ENCODE data around the gene TEX22. TPM values are rescaled to one million over a fixed set of nuclear protein-coding genes. Genes with fewer than 3 reads are reported as not detected.

TEX22 gene
- polyA plus RNA-seq, 1 experiment = 0.17 TPM

DNA sequence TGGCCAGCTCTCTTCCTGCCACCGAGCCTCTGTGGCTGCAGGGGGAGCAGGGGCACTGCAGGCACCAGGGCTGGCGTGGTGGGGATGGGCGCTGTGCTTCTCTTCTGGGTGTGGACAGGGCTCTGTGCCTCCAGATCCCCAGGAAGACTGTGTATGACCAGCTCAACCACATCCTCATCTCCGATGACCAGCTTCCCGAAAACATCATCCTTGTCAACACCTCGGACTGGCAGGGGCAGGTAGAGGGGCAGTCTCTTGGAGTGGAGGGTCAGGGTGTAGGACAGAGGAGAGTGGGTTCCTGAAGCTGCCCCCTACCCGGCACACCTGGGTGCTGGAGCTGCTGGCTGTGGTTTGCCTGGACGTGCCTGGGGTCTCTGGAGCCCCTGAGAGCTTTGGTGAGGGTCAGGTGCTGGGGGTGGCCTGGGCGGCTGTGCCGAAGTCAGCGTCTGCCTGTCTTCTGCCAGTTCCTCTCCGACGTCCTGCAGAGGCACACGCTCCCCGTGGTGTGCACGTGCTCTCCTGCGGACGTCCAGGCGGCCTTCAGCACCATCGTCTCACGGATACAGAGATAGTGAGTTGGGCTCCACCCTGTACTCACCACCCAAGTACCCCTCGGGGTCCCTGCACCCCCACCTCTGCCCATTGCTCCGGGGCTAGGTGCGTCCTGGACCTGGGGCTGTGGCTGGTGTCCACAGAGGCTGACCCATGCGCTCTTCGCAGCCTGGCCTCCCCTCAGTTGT is 15.8 kb upstream of the TEX22 start:
- Histone ChIP-seq H3K27me3 (ENCODE audit: control insufficient read depth, insufficient read depth, low read length) (no peaks in the 10 kb centered on the region), H3K36me3 (ENCODE audit: control insufficient read depth, insufficient read depth, low read length) (peaks cover 19% of the 10 kb centered on the region), H3K4me3 (ENCODE audit: low read depth, low read length) (no peak overlapping the region)
- no peak for DNase-seq (ENCODE audit: low read depth)
- POLR2A ChIA-PET = no interaction called here
- TF ChIP-seq, protein P1, sequence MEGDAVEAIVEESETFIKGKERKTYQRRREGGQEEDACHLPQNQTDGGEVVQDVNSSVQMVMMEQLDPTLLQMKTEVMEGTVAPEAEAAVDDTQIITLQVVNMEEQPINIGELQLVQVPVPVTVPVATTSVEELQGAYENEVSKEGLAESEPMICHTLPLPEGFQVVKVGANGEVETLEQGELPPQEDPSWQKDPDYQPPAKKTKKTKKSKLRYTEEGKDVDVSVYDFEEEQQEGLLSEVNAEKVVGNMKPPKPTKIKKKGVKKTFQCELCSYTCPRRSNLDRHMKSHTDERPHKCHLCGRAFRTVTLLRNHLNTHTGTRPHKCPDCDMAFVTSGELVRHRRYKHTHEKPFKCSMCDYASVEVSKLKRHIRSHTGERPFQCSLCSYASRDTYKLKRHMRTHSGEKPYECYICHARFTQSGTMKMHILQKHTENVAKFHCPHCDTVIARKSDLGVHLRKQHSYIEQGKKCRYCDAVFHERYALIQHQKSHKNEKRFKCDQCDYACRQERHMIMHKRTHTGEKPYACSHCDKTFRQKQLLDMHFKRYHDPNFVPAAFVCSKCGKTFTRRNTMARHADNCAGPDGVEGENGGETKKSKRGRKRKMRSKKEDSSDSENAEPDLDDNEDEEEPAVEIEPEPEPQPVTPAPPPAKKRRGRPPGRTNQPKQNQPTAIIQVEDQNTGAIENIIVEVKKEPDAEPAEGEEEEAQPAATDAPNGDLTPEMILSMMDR (IDR thresholded peaks at IDR 0.05; ENCODE audit: insufficient read depth, low read depth, low read length) = no peak
- CTCF ChIA-PET = interaction anchor here (0.9 to 2.1 kb wide), 2 partner anchors 12 to 99 kb away, joined by 5 to 9 read pairs; no protein-coding TSS in a partner anchor

DNA sequence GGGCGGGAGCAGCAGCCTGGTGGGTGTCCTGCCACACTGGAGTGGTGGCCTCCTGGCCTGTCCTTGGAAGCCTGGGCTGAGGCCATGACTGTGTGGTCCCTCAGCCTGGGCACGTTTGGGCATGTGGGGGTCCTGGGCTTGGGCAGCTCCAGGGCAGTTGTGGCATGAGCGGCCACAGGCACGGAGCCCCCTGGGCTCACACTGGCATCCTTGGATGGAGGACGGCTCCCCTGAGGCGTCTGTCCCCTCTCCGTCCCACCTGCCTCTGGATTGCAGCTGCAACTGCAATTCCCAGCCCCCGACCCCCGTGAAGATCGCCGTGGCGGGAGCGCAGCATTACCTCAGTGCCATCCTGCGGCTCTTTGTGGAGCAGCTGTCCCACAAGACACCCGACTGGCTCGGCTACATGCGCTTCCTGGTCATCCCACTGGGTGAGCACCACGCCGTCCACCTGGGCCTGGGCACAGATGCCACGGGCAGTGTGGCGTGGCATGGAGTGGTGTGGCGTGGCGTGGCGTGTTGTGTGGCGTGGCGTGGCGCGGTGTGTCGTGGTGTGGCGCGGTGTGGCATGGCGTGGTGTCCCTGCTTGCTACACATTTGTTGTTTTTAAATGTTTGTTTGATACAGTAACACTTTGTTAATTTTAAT is 15.1 kb upstream of the TEX22 start:
- Histone ChIP-seq H3K36me3 (ENCODE audit: control insufficient read depth, insufficient read depth, low read length) (peaks cover 22% of the 10 kb centered on the region), H3K27me3 (ENCODE audit: control insufficient read depth, insufficient read depth, low read length) (no peaks in the 10 kb centered on the region), H3K4me3 (ENCODE audit: low read depth, low read length) (no peak overlapping the region)
- POLR2A ChIA-PET = no interaction called here
- no peak for DNase-seq (ENCODE audit: low read depth)
- TF ChIP-seq, protein P1 (IDR thresholded peaks at IDR 0.05; ENCODE audit: insufficient read depth, low read depth, low read length) = no peak
- CTCF ChIA-PET = interaction anchor here (1.5 kb wide), 1 partner anchor 12 kb away, joined by 3 read pairs; no protein-coding TSS in a partner anchor

DNA sequence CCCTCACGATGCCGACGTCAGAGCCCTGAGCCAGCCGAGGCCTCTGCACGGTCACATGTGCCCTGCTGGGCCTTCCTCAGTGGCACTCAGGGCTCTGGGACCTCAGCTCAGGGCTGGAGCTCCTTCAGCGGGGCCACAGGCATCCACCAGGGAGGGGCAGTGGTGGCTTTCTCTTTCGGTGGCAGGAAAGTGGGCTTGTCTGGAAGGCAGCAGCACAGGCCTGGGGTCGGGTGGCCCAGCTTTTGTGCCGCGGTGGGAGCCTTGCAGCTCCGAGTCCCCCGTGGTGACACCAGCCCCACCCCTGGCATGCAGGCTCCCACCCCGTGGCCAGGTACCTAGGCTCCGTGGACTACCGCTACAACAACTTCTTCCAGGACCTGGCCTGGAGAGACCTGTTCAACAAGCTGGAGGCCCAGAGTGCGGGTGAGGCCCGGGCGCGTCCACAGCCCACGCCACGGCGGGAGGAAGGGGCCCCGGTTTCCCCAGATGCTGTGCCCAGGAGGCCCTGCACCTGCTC is 14.2 kb upstream of the TEX22 start:
- TF ChIP-seq, protein P1 (IDR thresholded peaks at IDR 0.05; ENCODE audit: insufficient read depth, low read depth, low read length) = no peak
- ChIA-PET CTCF (interaction anchor here (0.9 to 1.5 kb wide), 2 partner anchors 11 to 13 kb away, joined by 3 to 4 read pairs; no protein-coding TSS in a partner anchor), POLR2A (no interaction called here)
- Histone ChIP-seq H3K36me3 (ENCODE audit: control insufficient read depth, insufficient read depth, low read length) (peaks cover 22% of the 10 kb centered on the region), H3K27me3 (ENCODE audit: control insufficient read depth, insufficient read depth, low read length) (no peaks in the 10 kb centered on the region), H3K4me3 (ENCODE audit: low read depth, low read length) (no peak overlapping the region)
- DNase-seq (ENCODE audit: low read depth) = no peak

DNA sequence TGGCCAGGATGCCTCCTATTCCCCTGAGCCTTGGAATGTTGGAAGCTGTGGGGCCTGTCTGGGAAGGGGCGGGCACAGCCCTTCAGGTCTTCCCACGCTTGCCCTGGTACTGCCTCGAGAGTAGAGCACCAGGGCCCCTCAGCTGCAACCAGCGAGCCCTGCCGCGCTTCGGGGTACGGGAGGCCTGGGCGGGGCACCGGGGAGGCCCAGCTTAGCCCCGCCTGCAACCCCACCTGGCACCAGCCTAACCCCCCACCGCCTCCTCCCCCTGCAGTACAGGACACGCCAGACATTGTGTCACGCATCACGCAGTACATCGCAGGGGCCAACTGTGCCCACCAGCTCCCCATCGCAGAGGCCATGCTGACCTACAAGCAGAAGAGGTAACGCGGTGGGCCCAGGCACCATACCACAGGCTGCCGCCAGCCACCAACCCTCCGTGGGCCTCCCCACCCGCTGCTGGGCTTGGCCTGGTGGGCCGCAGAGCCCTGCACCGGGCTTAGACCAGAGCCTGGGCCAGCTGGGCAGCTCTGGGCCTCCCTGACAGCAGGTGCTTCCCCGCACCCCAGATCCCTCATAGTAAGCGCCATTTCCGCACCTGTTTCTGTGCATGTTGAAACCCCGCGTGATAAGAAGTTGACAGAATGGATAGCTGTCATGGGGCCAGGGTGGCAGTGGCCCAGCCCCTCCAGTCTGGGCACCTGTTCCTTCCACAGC is 13.6 kb upstream of the TEX22 start:
- no peaks in the 10 kb centered on the region for H3K27me3 ChIP-seq (ENCODE audit: control insufficient read depth, insufficient read depth, low read length)
- TF ChIP-seq, protein P1 (IDR thresholded peaks at IDR 0.05; ENCODE audit: insufficient read depth, low read depth, low read length) = no peak
- H3K4me3 ChIP-seq (ENCODE audit: low read depth, low read length) = no peak overlapping the region
- no peak for DNase-seq (ENCODE audit: low read depth)
- ChIA-PET POLR2A (no interaction called here), CTCF (interaction anchor here (0.9 to 2.8 kb wide), 3 partner anchors 12 to 14 kb away, joined by 3 to 10 read pairs (median 4); no protein-coding TSS in a partner anchor)
- peaks cover 22% of the 10 kb centered on the region for H3K36me3 ChIP-seq (ENCODE audit: control insufficient read depth, insufficient read depth, low read length)

DNA sequence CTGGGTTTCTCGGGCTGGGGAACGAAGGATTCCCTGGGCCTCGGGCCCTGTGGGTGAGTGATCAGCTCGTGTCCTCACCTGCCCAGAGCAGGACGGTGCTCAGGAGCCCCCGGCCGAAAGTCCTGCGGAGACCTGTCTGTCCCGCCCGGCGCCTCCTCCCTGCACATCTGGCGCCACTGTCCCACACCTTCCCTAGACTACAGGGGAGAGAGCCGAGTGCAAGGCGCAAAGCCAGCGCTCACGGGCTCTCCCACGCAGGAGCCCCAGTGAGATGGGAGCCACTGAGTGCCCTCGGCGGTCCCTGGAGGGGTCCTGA is 13.1 kb upstream of the TEX22 start:
- CTCF ChIA-PET = interaction anchor here (2.8 kb wide), 1 partner anchor 15 kb away, joined by 10 read pairs; no protein-coding TSS in a partner anchor
- no peaks in the 10 kb centered on the region for H3K27me3 ChIP-seq (ENCODE audit: control insufficient read depth, insufficient read depth, low read length)
- no peak for DNase-seq (ENCODE audit: low read depth)
- H3K4me3 ChIP-seq (ENCODE audit: low read depth, low read length) = no peak overlapping the region
- peaks cover 21% of the 10 kb centered on the region for H3K36me3 ChIP-seq (ENCODE audit: control insufficient read depth, insufficient read depth, low read length)
- TF ChIP-seq, protein P1 (IDR thresholded peaks at IDR 0.05; ENCODE audit: insufficient read depth, low read depth, low read length) = no peak
- POLR2A ChIA-PET = no interaction called here
